A673 (cell line): Measurements from ENCODE around the gene NAE1. TPM values are rescaled to one million over a fixed set of nuclear protein-coding genes. Genes with fewer than 3 reads are reported as not detected.

Experiments used
- BruUV-seq: library from RNA; stranded (reverse); fragments of 400-500 nt; replicated peaks from 2 replicates; lab custom pipeline; 2021; lab: Mats Ljungman, UMichigan
- CTCF ChIA-PET: fragments of 300-600 bp; sonication (Branson Sonifier 250); formaldehyde crosslinking; loops from one replicate; lab custom pipeline; 2022; ENCODE audit warnings: antibody characterized with exemption; lab: Charles Lee
- POLR2A ChIA-PET: fragments of 300-600 bp; sonication (Branson Sonifier 250); formaldehyde crosslinking; loops from one replicate; lab custom pipeline; 2022; ENCODE audit warnings: antibody characterized with exemption; ENCODE audit not compliant: low non-redundant PET; lab: Charles Lee
- DNase-seq: peaks from one replicate; pipeline ENCODE4 v3.0.0-alpha.2; 2015; ENCODE audit warnings: low spot score
- H3K27ac ChIP-seq: fragments of 200-600 bp; sonication (generic); 2 replicates; pipeline ENCODE4 v1.5.1; 2016; ENCODE audit warnings: mixed run types, low read depth, mild to moderate bottlenecking, mixed read lengths, antibody characterized with exemption, low read length; ENCODE audit not compliant: poor library complexity, severe bottlenecking
- H3K27me3 ChIP-seq: fragments of 200-600 bp; sonication (generic); replicated peaks from 2 replicates; pipeline ENCODE4 v1.6.1; 2017; ENCODE audit warnings: mixed run types, low read depth, mild to moderate bottlenecking, mixed read lengths, antibody characterized with exemption, low read length; ENCODE audit not compliant: insufficient read depth, poor library complexity
- H3K36me3 ChIP-seq: fragments of 200-600 bp; sonication (generic); 2 replicates; pipeline ENCODE4 v1.6.1; 2016; ENCODE audit warnings: mixed run types, mild to moderate bottlenecking, mixed read lengths, antibody characterized with exemption, low read length; ENCODE audit not compliant: insufficient read depth, poor library complexity, severe bottlenecking
- H3K4me1 ChIP-seq: fragments of 200-600 bp; sonication (generic); 2 replicates; pipeline ENCODE4 v1.6.1; 2017; ENCODE audit warnings: mixed run types, mild to moderate bottlenecking, mixed read lengths, antibody characterized with exemption, low read length; ENCODE audit not compliant: insufficient read depth, poor library complexity, severe bottlenecking
- H3K4me3 ChIP-seq: fragments of 200-600 bp; sonication (generic); 2 replicates; pipeline ENCODE4 v1.5.1; 2016; ENCODE audit warnings: low read depth, mixed run types, mild to moderate bottlenecking, mixed read lengths, low read length; ENCODE audit not compliant: poor library complexity, severe bottlenecking
- H3K9me3 ChIP-seq: fragments of 200-600 bp; sonication (generic); 2 replicates; pipeline ENCODE4 v1.6.1; 2016; ENCODE audit warnings: mixed run types, low read depth, mild to moderate bottlenecking, mixed read lengths, antibody characterized with exemption, low read length; ENCODE audit not compliant: poor library complexity, severe bottlenecking
- EZH2 ChIP-seq: fragments of 200-600 bp; sonication (generic); IDR thresholded peaks from 2 replicates; pipeline ENCODE4 v1.6.1; 2017; ENCODE audit warnings: borderline replicate concordance, low read depth, mild to moderate bottlenecking, mixed read lengths, antibody characterized with exemption, low read length; ENCODE audit not compliant: poor library complexity, severe bottlenecking
- intact Hi-C: fragments of 100-400 bp; cut with micrococcal nuclease; formaldehyde crosslinking; loops from one replicate; pipeline ENCODE4 v1.10.0; 2022; ENCODE audit not compliant: unreplicated experiment
- total RNA-seq: library from RNA; stranded (reverse); gene quantifications from 2 replicates; pipeline ENCODE4 v1.2.3, GENCODE V29; 2021
- TF ChIP-seq, protein P1 (sequence below): fragments of 300-800, 200-600 bp; sonication (generic); conservative IDR thresholded peaks from 2 replicates; pipeline ENCODE4 v1.5.1; 2017; ENCODE audit warnings: low read depth, mild to moderate bottlenecking, antibody characterized with exemption, low read length, moderate library complexity, mixed read lengths

The NAE1 gene
- total RNA-seq, 1 experiment from 2014 or later = 172 TPM

- TF ChIP-seq, protein P1, sequence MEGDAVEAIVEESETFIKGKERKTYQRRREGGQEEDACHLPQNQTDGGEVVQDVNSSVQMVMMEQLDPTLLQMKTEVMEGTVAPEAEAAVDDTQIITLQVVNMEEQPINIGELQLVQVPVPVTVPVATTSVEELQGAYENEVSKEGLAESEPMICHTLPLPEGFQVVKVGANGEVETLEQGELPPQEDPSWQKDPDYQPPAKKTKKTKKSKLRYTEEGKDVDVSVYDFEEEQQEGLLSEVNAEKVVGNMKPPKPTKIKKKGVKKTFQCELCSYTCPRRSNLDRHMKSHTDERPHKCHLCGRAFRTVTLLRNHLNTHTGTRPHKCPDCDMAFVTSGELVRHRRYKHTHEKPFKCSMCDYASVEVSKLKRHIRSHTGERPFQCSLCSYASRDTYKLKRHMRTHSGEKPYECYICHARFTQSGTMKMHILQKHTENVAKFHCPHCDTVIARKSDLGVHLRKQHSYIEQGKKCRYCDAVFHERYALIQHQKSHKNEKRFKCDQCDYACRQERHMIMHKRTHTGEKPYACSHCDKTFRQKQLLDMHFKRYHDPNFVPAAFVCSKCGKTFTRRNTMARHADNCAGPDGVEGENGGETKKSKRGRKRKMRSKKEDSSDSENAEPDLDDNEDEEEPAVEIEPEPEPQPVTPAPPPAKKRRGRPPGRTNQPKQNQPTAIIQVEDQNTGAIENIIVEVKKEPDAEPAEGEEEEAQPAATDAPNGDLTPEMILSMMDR = no peak
- no peak for TF ChIP-seq EZH2
- H3K4me1 ChIP-seq = no peaks in the 10 kb centered on the region
- BruUV-seq = no TSS peak
- no peak overlapping the region for H3K27ac ChIP-seq
- DNase-seq = no peak
- H3K4me3 ChIP-seq = no peak overlapping the region
- H3K9me3 ChIP-seq = no peaks in the 10 kb centered on the region
- H3K27me3 ChIP-seq = no peaks in the 10 kb centered on the region
- CTCF ChIA-PET = interaction anchor here (1.1 kb wide), 1 partner anchor 54 kb away, joined by 3 read pairs; the partner anchor contains the start of gene NAE1
- no peaks in the 10 kb centered on the region for H3K36me3 ChIP-seq
- intact Hi-C loops = no loop called here
- POLR2A ChIA-PET = no interaction called here
These were observed 54.3 kb downstream of the NAE1 start for GRCh38 chr16:66776457-66776856.

- Histone ChIP-seq H3K27ac (no peak overlapping the region), H3K4me3 (no peak overlapping the region), H3K9me3 (no peaks in the 10 kb centered on the region), H3K4me1 (no peaks in the 10 kb centered on the region), H3K36me3 (no peaks in the 10 kb centered on the region), H3K27me3 (no peaks in the 10 kb centered on the region)
- POLR2A ChIA-PET = no interaction called here
- TF ChIP-seq, protein P1 = no peak
- no peak for TF ChIP-seq EZH2
- intact Hi-C loops = no loop called here
- BruUV-seq = no TSS peak
- CTCF ChIA-PET = interaction anchor here (0.5 to 1.0 kb wide), 2 partner anchors 10 to 56 kb away, joined by 3 to 7 read pairs; partner anchors contain the start of gene NAE1
- DNase-seq = no peak
These were observed 55.8 kb downstream of the NAE1 start for GRCh38 chr16:66774981-66775380.

DNA sequence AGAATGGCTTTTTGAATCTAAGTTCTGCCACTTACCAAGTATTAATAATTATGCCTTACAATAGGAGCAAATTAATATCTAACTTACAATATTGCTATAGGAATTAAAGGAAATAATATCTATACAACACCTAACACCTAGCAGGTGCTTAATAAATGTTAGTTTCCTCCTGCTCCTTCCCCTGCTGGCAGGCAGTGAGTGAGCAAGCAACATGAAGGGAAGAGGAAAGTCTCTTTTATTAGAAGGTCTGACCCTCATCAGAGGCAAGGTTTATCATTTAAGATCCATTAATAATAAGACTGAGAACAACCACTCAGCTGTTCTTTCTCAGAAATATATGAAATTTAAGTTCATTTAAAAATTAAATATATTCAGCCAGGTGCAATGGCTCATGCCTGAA lies 72.7 kb downstream of the NAE1 start:
- Histone ChIP-seq H3K4me3 (no peak overlapping the region), H3K4me1 (no peaks in the 10 kb centered on the region), H3K36me3 (no peaks in the 10 kb centered on the region), H3K27me3 (no peaks in the 10 kb centered on the region), H3K27ac (no peak overlapping the region), H3K9me3 (no peaks in the 10 kb centered on the region)
- CTCF ChIA-PET = no interaction called here
- intact Hi-C loops = no loop called here
- BruUV-seq = no TSS peak
- no peak for DNase-seq
- POLR2A ChIA-PET = no interaction called here
- TF ChIP-seq EZH2 = no peak
- TF ChIP-seq, protein P1 = no peak
